Transverse colon (tissue), 3 donors: Measurements from ENCODE around the gene PRRX1.

Experiments
- CTCF ChIP-seq, 5 experiments: fragments of 200-600 bp in 3 of 5; fragments of 450-650 bp in 2 of 5; sonication (generic) in 3 of 5; IDR thresholded peaks; 1 replicate in 2 of 5; 2 replicates in 3 of 5; pipeline ENCODE4 v1.5.1; 2016 to 2017; ENCODE audit warnings: antibody characterized with exemption in 5 of 5, inconsistent platforms in 3 of 5, mild to moderate bottlenecking in 2 of 5, moderate library complexity in 1 of 5
- POLR2A ChIP-seq: fragments of 450-650 bp; IDR thresholded peaks from one replicate; pipeline ENCODE4 v1.6.1; 2016; ENCODE audit warnings: antibody characterized with exemption, mild to moderate bottlenecking, moderate library complexity

GRCh38 chr1:170731566-170732251 is 67.8 kb downstream of the PRRX1 start:
- no peak for TF ChIP-seq POLR2A
- TF ChIP-seq CTCF (IDR thresholded peaks at IDR 0.05): no peak
